HCT116 (cell line): ENCODE data around the gene CACNA1G. TPM values are rescaled to one million over a fixed set of nuclear protein-coding genes. Genes with fewer than 3 reads are reported as not detected.

Experiments used
- ATAC-seq: fragments of 200-7000 bp; cut with Tn5 transposase; 2 replicates; pipeline ENCODE4 v1.9.1; 2020; ENCODE audit warnings: mild to moderate bottlenecking, moderate library complexity
- BruUV-seq: library from RNA; stranded (reverse); fragments of 400-500 nt; replicated peaks from 2 replicates; lab custom pipeline; 2021; lab: Mats Ljungman, UMichigan
- CTCF ChIA-PET: fragments of 300-600 bp; sonication (Branson Sonifier 250); formaldehyde crosslinking; loops from one replicate; lab custom pipeline; 2021; ENCODE audit warnings: antibody characterized with exemption; lab: Charles Lee
- POLR2A ChIA-PET: fragments of 300-600, 350-600 bp; sonication (Branson Sonifier 250); formaldehyde crosslinking; loops from one replicate; lab custom pipeline; 2021; ENCODE audit warnings: antibody characterized with exemption; lab: Charles Lee
- RAD21 ChIA-PET, 2 experiments: fragments of 300-600 bp; sonication (Branson Sonifier 250); formaldehyde crosslinking; loops; one replicate each; lab custom pipeline; 2023; ENCODE audit warnings: low total read pairs in 2 of 2; ENCODE audit not compliant: uncharacterized antibody in 2 of 2, unreplicated experiment in 2 of 2, low non-redundant PET in 1 of 2; lab: Charles Lee
- DNase-seq: peaks from one replicate; pipeline ENCODE4 v3.0.0-alpha.2; 2010; ENCODE audit warnings: low read depth, low spot score
- H2AFZ ChIP-seq: fragments of 200-600 bp; shearing (Covaris generic), sonication (generic); 2 replicates; pipeline ENCODE4 v1.6.1; 2017; ENCODE audit warnings: low read depth, mixed run types, mixed read lengths, antibody characterized with exemption, low read length; ENCODE audit not compliant: poor library complexity, severe bottlenecking
- H3K27ac ChIP-seq: 2 replicates; pipeline ENCODE4 v1.5.1; 2012; ENCODE audit warnings: low read depth, low read length
- H3K27me3 ChIP-seq: fragments of 200-600 bp; sonication (generic); 2 replicates; pipeline ENCODE4 v1.6.1; 2016; ENCODE audit warnings: mixed run types, low read length, mixed read lengths; ENCODE audit not compliant: insufficient read depth
- H3K36me3 ChIP-seq, 2 experiments: fragments of 200-500 bp in 1 of 2; fragments of 200-600 bp in 1 of 2; sonication (Bioruptor generic) in 1 of 2; sonication (generic) in 1 of 2; 2 replicates each; pipeline versions ENCODE4 v1.5.1 to v1.6.1; 2014 to 2016; ENCODE audit warnings: low read length in 2 of 2, inconsistent platforms in 1 of 2, mixed read lengths in 1 of 2, mixed run types in 1 of 2; ENCODE audit not compliant: insufficient read depth in 2 of 2, control insufficient read depth in 1 of 2
- H3K4me1 ChIP-seq, 2 experiments: fragments of 200-600 bp in 1 of 2; sonication (generic) in 1 of 2; 2 replicates each; pipeline versions ENCODE4 v1.5.1 to v1.6.1; 2012 to 2017; ENCODE audit warnings: low read length in 2 of 2, inconsistent platforms in 1 of 2, mild to moderate bottlenecking in 1 of 2, mixed read lengths in 1 of 2, mixed run types in 1 of 2, moderate library complexity in 1 of 2; ENCODE audit not compliant: insufficient read depth in 2 of 2, control insufficient read depth in 1 of 2
- H3K4me2 ChIP-seq: fragments of 200-600 bp; sonication (generic); 2 replicates; pipeline ENCODE4 v1.6.1; 2017; ENCODE audit warnings: mixed run types, low read length, mixed read lengths
- H3K4me3 ChIP-seq, 2 experiments: fragments of 200-600 bp in 1 of 2; sonication (generic) in 1 of 2; replicated peaks in 1 of 2; 2 replicates each; pipeline ENCODE4 v1.5.1; 2011 to 2016; ENCODE audit warnings: low read length in 2 of 2, control low read depth in 1 of 2, low read depth in 1 of 2, mild to moderate bottlenecking in 1 of 2, mixed read lengths in 1 of 2, mixed run types in 1 of 2
- H3K79me2 ChIP-seq: fragments of 200-600 bp; sonication (generic); 2 replicates; pipeline ENCODE4 v1.6.1; 2017; ENCODE audit warnings: mild to moderate bottlenecking, mixed run types, low read length, moderate library complexity, mixed read lengths; ENCODE audit not compliant: insufficient read depth
- H3K9ac ChIP-seq: fragments of 200-600 bp; sonication (generic); 2 replicates; pipeline ENCODE4 v1.6.1; 2016; ENCODE audit warnings: low read length, mixed read lengths
- H3K9me2 ChIP-seq: fragments of 200-600 bp; sonication (generic), shearing (Covaris generic); 2 replicates; pipeline ENCODE4 v1.6.1; 2017; ENCODE audit warnings: mixed run types, mild to moderate bottlenecking, moderate library complexity; ENCODE audit not compliant: insufficient read depth
- H3K9me3 ChIP-seq, 2 experiments: fragments of 200-500 bp in 1 of 2; fragments of 200-600 bp in 1 of 2; sonication (Bioruptor generic) in 1 of 2; sonication (generic) in 1 of 2; 2 replicates each; pipeline ENCODE4 v1.6.1; 2014 to 2017; ENCODE audit warnings: low read length in 2 of 2, mixed read lengths in 2 of 2, inconsistent platforms in 1 of 2, low read depth in 1 of 2, mild to moderate bottlenecking in 1 of 2, mixed run types in 1 of 2, moderate library complexity in 1 of 2; ENCODE audit not compliant: control insufficient read depth in 1 of 2, insufficient read depth in 1 of 2
- H4K20me1 ChIP-seq: fragments of 200-600 bp; sonication (generic), shearing (Covaris generic); 2 replicates; pipeline ENCODE4 v1.6.1; 2017; ENCODE audit warnings: mixed run types, mild to moderate bottlenecking, moderate library complexity; ENCODE audit not compliant: insufficient read depth
- CBX3 ChIP-seq: IDR thresholded peaks from 2 replicates; pipeline ENCODE4 v1.6.1; 2012; ENCODE audit warnings: low read depth
- CEBPB ChIP-seq: IDR thresholded peaks from 2 replicates; pipeline ENCODE4 v1.6.1; 2012; ENCODE audit warnings: low read depth
- EGR1 ChIP-seq: IDR thresholded peaks from 2 replicates; pipeline ENCODE4 v1.6.1; 2012; ENCODE audit warnings: low read depth
- ELF1 ChIP-seq: IDR thresholded peaks from 2 replicates; pipeline ENCODE4 v1.6.1; 2012; ENCODE audit warnings: low read depth, borderline replicate concordance
- EZH2 ChIP-seq: fragments of 200-600 bp; sonication (generic); IDR thresholded peaks from 2 replicates; pipeline ENCODE4 v1.6.1; 2017; ENCODE audit warnings: antibody characterized with exemption, mixed run types
- EZH2phosphoT487 ChIP-seq: fragments of 200-600 bp; IDR thresholded peaks from 2 replicates; pipeline ENCODE4 v1.6.1; 2018; ENCODE audit warnings: antibody characterized with exemption, borderline replicate concordance
- FOSL1 ChIP-seq: IDR thresholded peaks from 2 replicates; pipeline ENCODE4 v1.6.1; 2012; ENCODE audit warnings: low read depth
- JUND ChIP-seq: IDR thresholded peaks from 2 replicates; pipeline ENCODE4 v1.6.1; 2012
- MAX ChIP-seq: IDR thresholded peaks from 2 replicates; pipeline ENCODE4 v1.6.1; 2012
- POLR2A ChIP-seq: IDR thresholded peaks from 2 replicates; pipeline ENCODE4 v1.7.0; 2011; ENCODE audit warnings: borderline replicate concordance; ENCODE audit not compliant: insufficient read depth, insufficient read length; ENCODE audit errors: extremely low read depth
- POLR2AphosphoS5 ChIP-seq: IDR thresholded peaks from 2 replicates; pipeline ENCODE4 v1.6.1; 2011; ENCODE audit warnings: mild to moderate bottlenecking, low read depth, low read length, moderate library complexity
- RAD21 ChIP-seq: IDR thresholded peaks from 2 replicates; pipeline ENCODE4 v1.6.1; 2012; ENCODE audit warnings: low read depth, mild to moderate bottlenecking
- REST ChIP-seq: IDR thresholded peaks from 2 replicates; pipeline ENCODE4 v1.6.1; 2012; ENCODE audit warnings: low read depth
- SP1 ChIP-seq: IDR thresholded peaks from 2 replicates; pipeline ENCODE4 v1.6.1; 2012; ENCODE audit warnings: low read depth
- SRF ChIP-seq: IDR thresholded peaks from 2 replicates; pipeline ENCODE4 v1.6.1; 2012; ENCODE audit warnings: low read depth
- TCF7L2 ChIP-seq: IDR thresholded peaks from 2 replicates; pipeline ENCODE4 v1.7.0; 2011; ENCODE audit warnings: borderline replicate concordance, inconsistent platforms; ENCODE audit not compliant: insufficient read depth, insufficient read length; ENCODE audit errors: extremely low read depth
- YY1 ChIP-seq: IDR thresholded peaks from 2 replicates; pipeline ENCODE4 v1.6.1; 2011; ENCODE audit warnings: low read length, low read depth, moderate library complexity, mild to moderate bottlenecking; ENCODE audit not compliant: insufficient replicate concordance; ENCODE audit errors: extremely low read depth
- ZBTB33 ChIP-seq: IDR thresholded peaks from 2 replicates; pipeline ENCODE4 v1.6.1; 2011; ENCODE audit warnings: mild to moderate bottlenecking, low read length, moderate library complexity; ENCODE audit not compliant: insufficient replicate concordance; ENCODE audit errors: extremely low read depth
- ZFX ChIP-seq: fragments of 450-650 bp; IDR thresholded peaks from 2 replicates; pipeline ENCODE4 v1.6.1; 2017
- ZNF274 ChIP-seq: fragments of 200-500 bp; sonication (Bioruptor generic); IDR thresholded peaks from 2 replicates; pipeline ENCODE4 v1.6.1; 2014; ENCODE audit warnings: mild to moderate bottlenecking, low read depth, low read length, inconsistent platforms
- intact Hi-C: fragments of 100-400 bp; cut with micrococcal nuclease; formaldehyde crosslinking; loops from 2 replicates; pipeline ENCODE4 v1.10.0; 2022
- total RNA-seq: library from RNA; stranded (reverse); gene quantifications from one replicate; pipeline ENCODE4 v1.2.1, GENCODE V29; 2021; ENCODE audit not compliant: unreplicated experiment

Gene CACNA1G
- total RNA-seq, 1 experiment from 2014 or later, result 3.4 TPM

- no TSS peak for BruUV-seq
- Histone ChIP-seq H2AFZ (no peak overlapping the region), H3K9me2 (no peaks in the 10 kb centered on the region), H3K79me2 (no peaks in the 10 kb centered on the region; the same call in 1 of the 2 replicates), H3K36me3 (no peaks in the 10 kb centered on the region), H4K20me1 (no peaks in the 10 kb centered on the region), H3K27me3 (no peaks in the 10 kb centered on the region), H3K27ac (no peak overlapping the region), H3K4me3 (no peak overlapping the region), H3K4me2 (no peak overlapping the region), H3K9me3 (no peaks in the 10 kb centered on the region)
- POLR2A ChIA-PET, result no interaction called here
- RAD21 ChIA-PET, result no interaction called here
- CTCF ChIA-PET, result no interaction called here
- DNase-seq, result no peak
- intact Hi-C loops, result no loop called here
- TF ChIP-seq MAX (no peak), REST (no peak), YY1 (no peak), POLR2A (no peak), ZBTB33 (no peak), JUND (no peak), POLR2AphosphoS5 (no peak), CBX3 (no peak), ZNF274 (no peak), EZH2phosphoT487 (no peak), ELF1 (no peak), EGR1 (no peak), ZFX (no peak), EZH2 (no peak), SP1 (no peak), RAD21 (no peak), TCF7L2 (no peak), CEBPB (no peak), SRF (no peak), FOSL1 (no peak)
- TF ChIP-seq, all 23 proteins: peak for 0
- H3K9ac ChIP-seq, result no peak overlapping the region
- ATAC-seq, result no peak
- peaks cover 19 to 21% of the 10 kb centered on the region in 2 experiments for H3K4me1 ChIP-seq
Measured at GRCh38 chr17:50527949-50528474, 32.5 kb upstream of the CACNA1G start.
